Trophoblast cell (in vitro differentiated cells and primary cell): ENCODE data around the gene MIB1.

Experiments
- DNase-seq, 2 donors: peaks; one replicate each; pipeline ENCODE4 v3.0.0-alpha.2; 2016
- H2AFZ ChIP-seq: 2 replicates; pipeline ENCODE4 v1.6.1; 2013; ENCODE audit warnings: low read length, moderate library complexity, mild to moderate bottlenecking; ENCODE audit not compliant: insufficient read depth, poor library complexity
- H2AK5ac ChIP-seq: 2 replicates; pipeline ENCODE4 v1.6.1; 2013; ENCODE audit warnings: mild to moderate bottlenecking, low read length
- H2BK120ac ChIP-seq: 2 replicates; pipeline ENCODE4 v1.6.1; 2013; ENCODE audit warnings: low read length, mild to moderate bottlenecking, moderate library complexity; ENCODE audit not compliant: insufficient read depth, poor library complexity
- H2BK12ac ChIP-seq: 2 replicates; pipeline ENCODE4 v1.6.1; 2013; ENCODE audit warnings: mild to moderate bottlenecking, low read length, moderate library complexity
- H2BK5ac ChIP-seq: 2 replicates; pipeline ENCODE4 v1.6.1; 2013; ENCODE audit warnings: low read length, low read depth, moderate library complexity, mild to moderate bottlenecking; ENCODE audit not compliant: poor library complexity
- H3K14ac ChIP-seq: 2 replicates; pipeline ENCODE4 v1.6.1; 2013; ENCODE audit warnings: mild to moderate bottlenecking, low read length
- H3K18ac ChIP-seq: 2 replicates; pipeline ENCODE4 v1.6.1; 2013; ENCODE audit warnings: mild to moderate bottlenecking, low read length
- H3K23ac ChIP-seq: 2 replicates; pipeline ENCODE4 v1.6.1; 2013; ENCODE audit warnings: low read length
- H3K27ac ChIP-seq: 2 replicates; pipeline ENCODE4 v1.5.1; 2013; ENCODE audit warnings: low read depth, mild to moderate bottlenecking, inconsistent platforms, low read length, moderate library complexity
- H3K27me3 ChIP-seq: 2 replicates; pipeline ENCODE4 v1.6.1; 2013; ENCODE audit warnings: inconsistent platforms, mild to moderate bottlenecking, low read length, moderate library complexity; ENCODE audit not compliant: insufficient read depth
- H3K36me3 ChIP-seq, 2 experiments: 1 replicate in 1 of 2; 2 replicates in 1 of 2; pipeline ENCODE4 v1.6.1; 2013; ENCODE audit warnings: low read length in 2 of 2, mild to moderate bottlenecking in 2 of 2, moderate library complexity in 1 of 2; ENCODE audit not compliant: insufficient read depth in 2 of 2, control insufficient read depth in 1 of 2
- H3K4ac ChIP-seq: 2 replicates; pipeline ENCODE4 v1.6.1; 2013; ENCODE audit warnings: low read depth, mild to moderate bottlenecking, low read length, moderate library complexity
- H3K4me1 ChIP-seq, 2 experiments: 1 replicate in 1 of 2; 2 replicates in 1 of 2; pipeline ENCODE4 v1.6.1; 2013; ENCODE audit warnings: low read length in 2 of 2, mild to moderate bottlenecking in 2 of 2, moderate library complexity in 1 of 2; ENCODE audit not compliant: insufficient read depth in 2 of 2, control insufficient read depth in 1 of 2
- H3K4me2 ChIP-seq: 2 replicates; pipeline ENCODE4 v1.6.1; 2013; ENCODE audit warnings: inconsistent platforms, mild to moderate bottlenecking, low read length, moderate library complexity
- H3K4me3 ChIP-seq: 2 replicates; pipeline ENCODE4 v1.5.1; 2013; ENCODE audit warnings: mild to moderate bottlenecking, low read depth, low read length, inconsistent platforms
- H3K79me1 ChIP-seq: one replicate; pipeline ENCODE4 v1.6.1; 2013; ENCODE audit warnings: low read length
- H3K79me2 ChIP-seq: 2 replicates; pipeline ENCODE4 v1.6.1; 2013; ENCODE audit warnings: low read length, mild to moderate bottlenecking; ENCODE audit not compliant: control insufficient read depth, insufficient read depth, poor library complexity
- H3K9ac ChIP-seq: 2 replicates; pipeline ENCODE4 v1.6.1; 2013; ENCODE audit warnings: mild to moderate bottlenecking, low read length
- H3K9me3 ChIP-seq: 2 replicates; pipeline ENCODE4 v1.6.1; 2013; ENCODE audit warnings: low read depth, mild to moderate bottlenecking, control low read depth, inconsistent platforms, low read length; ENCODE audit not compliant: insufficient read depth
- H4K12ac ChIP-seq: 2 replicates; pipeline ENCODE4 v1.6.1; 2013; ENCODE audit warnings: low read depth, mild to moderate bottlenecking, low read length, moderate library complexity
- H4K8ac ChIP-seq: 2 replicates; pipeline ENCODE4 v1.6.1; 2013; ENCODE audit warnings: low read depth, mild to moderate bottlenecking, low read length, moderate library complexity
- H4K91ac ChIP-seq: one replicate; pipeline ENCODE4 v1.6.1; 2013; ENCODE audit warnings: low read depth, mild to moderate bottlenecking, low read length, moderate library complexity
- WGBS: extraction: QIAGEN DNeasy Blood & Tissue Kit; methylation state at CpG from one replicate; pipeline ENCODE4 v1.1.7; 2013; ENCODE audit warnings: missing lambda C conversion rate; ENCODE audit not compliant: insufficient read length, insufficient coverage; ENCODE audit errors: extremely low coverage; 5-methylcytosine and 5-hydroxymethylcytosine counted together

MIB1 gene

DNA sequence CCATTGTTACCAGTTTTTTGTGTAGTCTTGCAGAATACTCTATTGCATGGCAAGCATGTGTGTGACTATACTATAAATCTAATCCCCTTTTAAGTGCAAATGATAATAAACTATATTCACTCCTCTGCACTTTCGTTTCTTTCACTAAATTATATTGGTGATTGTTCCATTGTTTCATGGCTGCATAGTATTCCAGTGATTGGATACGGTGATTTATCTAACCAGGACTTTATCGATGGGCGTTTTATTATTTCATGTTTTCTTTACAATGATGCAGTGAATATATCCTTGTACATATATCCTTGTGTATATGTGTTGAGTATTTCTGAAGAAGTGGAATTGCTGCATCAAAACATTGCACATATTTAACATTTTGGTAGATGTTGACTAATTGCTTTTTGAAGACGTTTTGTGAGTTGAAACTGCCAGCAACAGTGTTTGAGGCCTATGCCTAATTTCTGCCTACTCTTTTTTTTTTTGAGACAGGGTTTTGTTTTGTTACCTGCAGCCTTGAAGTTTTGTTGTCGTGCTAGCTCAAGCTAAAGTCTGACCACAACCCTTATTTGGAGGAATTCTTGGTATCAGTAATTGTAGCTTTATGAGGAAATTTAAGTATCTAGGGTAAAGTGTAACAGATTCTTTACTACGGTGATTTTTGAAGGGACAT, 2.7 kb downstream of the MIB1 start:
- H2AFZ ChIP-seq: no peak overlapping the region
- peak overlapping the region; percentile 32 for H3K4me2 ChIP-seq
- no CpG with 5 or more reads among the region's 7 CpGs for WGBS

DNA sequence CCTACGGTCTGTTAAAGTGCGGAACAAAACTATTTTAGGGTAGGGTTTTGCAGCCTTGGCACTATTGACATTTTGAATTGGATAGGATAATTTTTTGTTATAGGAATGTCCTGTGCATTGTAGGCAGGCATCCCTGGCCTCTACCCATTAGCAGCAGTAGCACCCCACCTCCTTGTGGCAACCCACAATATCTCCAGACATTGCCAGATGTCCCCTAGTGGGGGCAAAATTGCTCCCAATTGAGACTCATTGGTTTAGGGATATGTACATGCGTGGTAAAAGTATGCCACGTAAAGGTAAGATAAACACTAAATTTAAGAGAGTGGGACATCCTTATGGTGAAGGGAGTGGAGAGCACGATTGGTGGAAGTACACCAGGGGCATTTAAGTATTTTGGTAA, 4.6 kb downstream of the MIB1 start:
- no peak overlapping the region for H3K4me2 ChIP-seq
- H2BK5ac ChIP-seq: no peak overlapping the region
- H2BK12ac ChIP-seq: no peak overlapping the region
- H3K4me1 ChIP-seq: peaks cover 0 to 4% of the 10 kb centered on the region in 2 experiments
- no peak overlapping the region for H4K8ac ChIP-seq
- no CpG with 5 or more reads among the region's 5 CpGs for WGBS
- peak overlapping the region; percentile 10 for H3K4ac ChIP-seq
- H2AK5ac ChIP-seq: no peak overlapping the region
- no peak overlapping the region for H2BK120ac ChIP-seq
- no peak overlapping the region for H3K23ac ChIP-seq
- no peaks in the 10 kb centered on the region for H3K36me3 ChIP-seq
- H3K27ac ChIP-seq: no peak overlapping the region
- peaks cover 6% of the 10 kb centered on the region for H3K79me1 ChIP-seq
- no peak overlapping the region for H4K91ac ChIP-seq
- no peak overlapping the region for H3K18ac ChIP-seq
- peaks cover 2% of the 10 kb centered on the region for H3K9me3 ChIP-seq
- H2AFZ ChIP-seq: no peak overlapping the region
- no peak overlapping the region for H3K14ac ChIP-seq
- H3K4me3 ChIP-seq: no peak overlapping the region
- no peaks in the 10 kb centered on the region for H3K27me3 ChIP-seq
- DNase-seq: no peak
- peaks cover 9% of the 10 kb centered on the region for H3K79me2 ChIP-seq
- no peak overlapping the region for H3K9ac ChIP-seq
- no peak overlapping the region for H4K12ac ChIP-seq

More for the DNA sequence above, 2.7 kb downstream of the MIB1 start:
- Histone ChIP-seq H3K23ac (no peak overlapping the region), H2BK120ac (no peak overlapping the region), H4K91ac (no peak overlapping the region), H3K14ac (no peak overlapping the region), H3K18ac (no peak overlapping the region), H3K4me1 (peaks cover 0 to 4% of the 10 kb centered on the region in 2 experiments), H3K9me3 (peaks cover 2% of the 10 kb centered on the region), H3K79me1 (peaks cover 6% of the 10 kb centered on the region), H2BK12ac (no peak overlapping the region), H2AK5ac (no peak overlapping the region), H3K27ac (no peak overlapping the region), H2BK5ac (no peak overlapping the region), H3K36me3 (no peaks in the 10 kb centered on the region), H3K27me3 (no peaks in the 10 kb centered on the region), H4K8ac (no peak overlapping the region), H4K12ac (no peak overlapping the region), H3K4me3 (no peak overlapping the region), H3K79me2 (peaks cover 9% of the 10 kb centered on the region), H3K4ac (no peak overlapping the region), H3K9ac (no peak overlapping the region)
- no peak for DNase-seq

DNA sequence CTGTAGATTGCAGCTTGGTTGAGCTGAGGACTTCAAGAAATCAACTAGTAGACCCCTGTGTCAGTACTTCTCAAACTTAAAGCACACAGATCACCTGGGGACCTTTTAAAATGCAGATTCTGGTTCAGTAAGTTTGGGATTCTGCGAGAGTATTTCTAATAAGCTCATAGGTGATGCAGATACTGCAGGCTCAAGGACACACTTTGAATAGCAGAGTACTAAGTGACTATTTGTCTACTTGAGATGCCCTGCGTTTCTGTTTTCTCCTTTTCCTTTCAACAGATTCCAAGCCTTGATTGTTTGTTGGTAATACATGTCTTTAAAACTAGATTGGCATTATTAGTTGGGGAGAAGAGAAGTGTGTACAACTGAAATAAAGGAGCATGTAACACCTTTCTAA, 6.7 kb downstream of the MIB1 start:
- Histone ChIP-seq H2AFZ (no peak overlapping the region), H3K4ac (no peak overlapping the region), H3K4me2 (no peak overlapping the region), H4K12ac (no peak overlapping the region), H3K4me3 (no peak overlapping the region), H3K4me1 (peaks cover 0 to 4% of the 10 kb centered on the region in 2 experiments), H3K14ac (no peak overlapping the region), H2AK5ac (no peak overlapping the region), H2BK5ac (no peak overlapping the region), H3K79me2 (no peaks in the 10 kb centered on the region), H3K79me1 (no peaks in the 10 kb centered on the region), H3K9me3 (no peaks in the 10 kb centered on the region), H3K9ac (no peak overlapping the region), H3K27ac (no peak overlapping the region), H3K27me3 (no peaks in the 10 kb centered on the region), H3K18ac (no peak overlapping the region), H4K91ac (no peak overlapping the region), H2BK120ac (no peak overlapping the region), H3K36me3 (no peaks in the 10 kb centered on the region), H4K8ac (no peak overlapping the region), H2BK12ac (no peak overlapping the region), H3K23ac (no peak overlapping the region)
- WGBS: no CpG with 5 or more reads among the region's 2 CpGs
- DNase-seq: no peak

- Histone ChIP-seq H2BK120ac (no peak overlapping the region), H3K23ac (no peak overlapping the region), H3K4me2 (no peak overlapping the region), H4K12ac (no peak overlapping the region), H4K91ac (no peak overlapping the region), H3K4me3 (no peak overlapping the region), H3K36me3 (no peaks in the 10 kb centered on the region), H2AK5ac (no peak overlapping the region), H2BK5ac (no peak overlapping the region), H3K18ac (no peak overlapping the region), H3K14ac (no peak overlapping the region), H2BK12ac (no peak overlapping the region), H3K79me1 (no peaks in the 10 kb centered on the region), H3K27me3 (no peaks in the 10 kb centered on the region), H3K79me2 (no peaks in the 10 kb centered on the region), H2AFZ (no peak overlapping the region), H4K8ac (no peak overlapping the region), H3K9me3 (no peaks in the 10 kb centered on the region), H3K27ac (no peak overlapping the region), H3K4me1 (peaks cover 0 to 4% of the 10 kb centered on the region in 2 experiments), H3K4ac (peak overlapping the region; percentile 21), H3K9ac (no peak overlapping the region)
- no CpG with 5 or more reads among the region's 2 CpGs for WGBS
- DNase-seq: no peak
Measured at GRCh38 chr18:21747764-21748693, 7.4 kb downstream of the MIB1 start.
